Natural killer cell (primary cell): ENCODE measurements around the gene GALNT2. TPM values are rescaled to one million over a fixed set of nuclear protein-coding genes. Genes with fewer than 3 reads are reported as not detected.

Experiments used
- ATAC-seq, 3 donors: fragments of 150-1000 bp in 2 of 3; fragments of 200-7000 bp in 1 of 3; cut with Tn5 transposase; 1 replicate in 1 of 3; 2 replicates in 2 of 3; pipeline ENCODE4 v1.10.0; 2021; ENCODE audit warnings: mild to moderate bottlenecking in 2 of 3, moderate library complexity in 2 of 3
- DNase-seq, 2 donors: peaks; one replicate each; pipeline versions ENCODE4 v3.0.0 to v3.0.0-alpha.2; 2013 to 2021; ENCODE audit warnings: mixed read lengths in 1 of 2
- H3K27ac ChIP-seq: one replicate; pipeline ENCODE4 v1.5.1; 2013; ENCODE audit warnings: mild to moderate bottlenecking, low read length
- H3K27me3 ChIP-seq: one replicate; pipeline ENCODE4 v1.6.1; 2013; ENCODE audit warnings: low read length; ENCODE audit not compliant: control insufficient read depth, insufficient read depth
- H3K36me3 ChIP-seq: one replicate; pipeline ENCODE4 v1.6.1; 2013; ENCODE audit warnings: low read length; ENCODE audit not compliant: control insufficient read depth, insufficient read depth
- H3K4me1 ChIP-seq: one replicate; pipeline ENCODE4 v1.6.1; 2013; ENCODE audit warnings: low read length; ENCODE audit not compliant: control insufficient read depth, insufficient read depth
- H3K4me3 ChIP-seq: one replicate; pipeline ENCODE4 v1.5.1; 2013; ENCODE audit warnings: low read length
- H3K9me3 ChIP-seq: one replicate; pipeline ENCODE4 v1.6.1; 2013; ENCODE audit warnings: low read length; ENCODE audit not compliant: control insufficient read depth, insufficient read depth
- H3K27ac Mint-ChIP-seq, 2 donors: one replicate each; pipeline ENCODE4 v1.8.0; 2022; ENCODE audit warnings: mild to moderate bottlenecking in 2 of 2, mixed read lengths in 2 of 2, moderate library complexity in 1 of 2
- H3K27me3 Mint-ChIP-seq, 2 donors: one replicate each; pipeline ENCODE4 v1.8.0; 2022; ENCODE audit warnings: low read depth in 2 of 2, mixed read lengths in 2 of 2
- H3K36me3 Mint-ChIP-seq: one replicate; pipeline ENCODE4 v1.8.0; 2022; ENCODE audit warnings: mixed read lengths
- H3K4me1 Mint-ChIP-seq, 2 donors: one replicate each; pipeline ENCODE4 v1.8.0; 2022; ENCODE audit warnings: mixed read lengths in 2 of 2
- H3K4me3 Mint-ChIP-seq: one replicate; pipeline ENCODE4 v1.8.0; 2022; ENCODE audit warnings: mild to moderate bottlenecking, moderate library complexity, mixed read lengths
- H3K9me3 Mint-ChIP-seq, 2 donors: one replicate each; pipeline ENCODE4 v1.8.0; 2022; ENCODE audit warnings: mixed read lengths in 2 of 2
- WGBS: methylation state at CpG from one replicate; pipeline ENCODE4 v1.1.7; 2013; ENCODE audit warnings: missing lambda C conversion rate; ENCODE audit not compliant: insufficient coverage; 5-methylcytosine and 5-hydroxymethylcytosine counted together
- intact Hi-C: fragments of 100-400 bp; cut with micrococcal nuclease; formaldehyde crosslinking; loops from one replicate; pipeline ENCODE4 v1.14.2; 2022
- total RNA-seq, 4 donors: library from RNA; stranded (reverse); fragments of 120-200 nt in 1 of 4; gene quantifications; one replicate each; pipeline versions ENCODE4 v1.2.3 to v1.2.4, GENCODE V29; 2013 to 2022
- TF ChIP-seq, protein P1 (sequence below): fragments of 200-600 bp; IDR thresholded peaks from one replicate; pipeline ENCODE4 v1.8.0; 2022; ENCODE audit warnings: antibody characterized with exemption

The GALNT2 gene
- total RNA-seq, 3 donors from 2014 or later (not counting 1 experiment from before 2014, with no cell fraction given) = 31.2 to 53.6 (median 47.3) TPM

DNA sequence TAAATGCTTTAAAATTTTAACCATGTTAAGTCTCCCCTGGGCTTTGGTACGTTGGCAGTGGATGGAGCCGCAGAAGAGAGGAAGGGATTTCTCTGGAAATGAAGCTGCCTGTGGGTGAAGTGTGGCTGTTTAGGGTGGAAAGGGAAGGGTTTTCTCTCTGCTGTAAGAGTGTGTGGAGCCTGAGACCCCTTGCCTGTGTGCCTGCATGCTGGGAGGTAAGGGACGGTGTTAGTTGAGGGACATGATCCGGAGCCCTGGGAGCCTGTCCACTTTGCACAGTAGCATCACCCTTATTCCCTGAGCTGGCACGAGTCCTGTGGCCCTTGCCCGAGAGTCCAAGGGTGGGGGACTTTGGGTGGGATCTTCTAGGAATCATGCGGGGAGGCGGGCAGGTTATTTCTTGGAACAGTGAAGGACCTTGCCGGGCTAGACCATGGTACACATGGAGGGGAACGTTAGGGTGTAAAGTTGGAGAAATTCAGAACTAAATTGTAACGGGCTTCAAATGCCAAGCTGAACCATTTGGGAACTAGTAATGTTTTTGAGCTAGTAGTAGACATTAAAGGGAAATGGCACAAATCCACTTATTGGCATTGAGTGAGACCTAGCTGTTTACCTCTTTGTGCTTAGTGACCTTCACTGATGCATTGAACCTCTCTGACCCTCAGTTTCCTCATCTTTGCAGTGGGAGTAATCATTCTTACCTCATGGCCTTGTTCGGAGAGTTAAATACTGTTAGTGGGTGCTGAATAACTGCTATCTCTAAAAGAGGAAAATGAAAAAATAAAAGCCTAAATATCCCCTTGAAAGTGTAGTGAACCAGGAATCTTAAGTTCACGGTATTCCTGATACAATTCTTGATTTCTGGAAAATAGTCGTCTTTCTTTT is 3.5 kb downstream of the GALNT2 start:
- Histone ChIP-seq H3K27ac (no peak overlapping the region), H3K4me3 (no peak overlapping the region), H3K9me3 (no peaks in the 10 kb centered on the region), H3K36me3 (no peaks in the 10 kb centered on the region), H3K27me3 (no peaks in the 10 kb centered on the region), H3K4me1 (peaks cover 14% of the 10 kb centered on the region)
- peaks cover 43 to 50% of the 10 kb centered on the region in 2 donors for H3K4me1 Mint-ChIP-seq
- no peak for ATAC-seq
- TF ChIP-seq, protein P1, sequence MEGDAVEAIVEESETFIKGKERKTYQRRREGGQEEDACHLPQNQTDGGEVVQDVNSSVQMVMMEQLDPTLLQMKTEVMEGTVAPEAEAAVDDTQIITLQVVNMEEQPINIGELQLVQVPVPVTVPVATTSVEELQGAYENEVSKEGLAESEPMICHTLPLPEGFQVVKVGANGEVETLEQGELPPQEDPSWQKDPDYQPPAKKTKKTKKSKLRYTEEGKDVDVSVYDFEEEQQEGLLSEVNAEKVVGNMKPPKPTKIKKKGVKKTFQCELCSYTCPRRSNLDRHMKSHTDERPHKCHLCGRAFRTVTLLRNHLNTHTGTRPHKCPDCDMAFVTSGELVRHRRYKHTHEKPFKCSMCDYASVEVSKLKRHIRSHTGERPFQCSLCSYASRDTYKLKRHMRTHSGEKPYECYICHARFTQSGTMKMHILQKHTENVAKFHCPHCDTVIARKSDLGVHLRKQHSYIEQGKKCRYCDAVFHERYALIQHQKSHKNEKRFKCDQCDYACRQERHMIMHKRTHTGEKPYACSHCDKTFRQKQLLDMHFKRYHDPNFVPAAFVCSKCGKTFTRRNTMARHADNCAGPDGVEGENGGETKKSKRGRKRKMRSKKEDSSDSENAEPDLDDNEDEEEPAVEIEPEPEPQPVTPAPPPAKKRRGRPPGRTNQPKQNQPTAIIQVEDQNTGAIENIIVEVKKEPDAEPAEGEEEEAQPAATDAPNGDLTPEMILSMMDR = no peak
- no peaks in the 10 kb centered on the region for H3K27me3 Mint-ChIP-seq
- H3K9me3 Mint-ChIP-seq = no peaks in the 10 kb centered on the region
- DNase-seq = no peak
- no peak overlapping the region for H3K4me3 Mint-ChIP-seq
- 95% methylated on average over 13 of the region's 14 CpGs for WGBS
- no peak overlapping the region for H3K27ac Mint-ChIP-seq
- intact Hi-C loops = no loop called here
- no peaks in the 10 kb centered on the region for H3K36me3 Mint-ChIP-seq

DNA sequence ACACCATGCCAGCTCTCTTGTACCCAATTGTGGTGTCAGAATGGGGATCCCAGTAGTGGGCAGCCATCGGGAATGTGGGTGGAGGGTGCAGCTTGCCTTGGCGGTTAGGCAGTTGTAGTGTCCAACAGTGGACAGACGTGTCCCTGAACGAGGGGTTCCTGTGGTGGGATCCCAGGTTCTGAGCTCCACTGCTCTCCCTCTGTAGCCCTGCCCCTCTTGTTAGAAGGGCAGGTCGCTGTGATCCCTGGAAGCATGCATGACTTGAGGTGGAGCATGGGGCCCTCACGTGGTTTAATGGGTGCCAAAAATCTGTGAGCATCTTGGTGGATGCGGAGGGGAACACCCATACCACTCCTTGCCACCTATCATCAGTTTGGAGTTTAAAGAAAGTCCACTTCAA is 4.3 kb downstream of the GALNT2 start:
- Histone ChIP-seq H3K27me3 (no peaks in the 10 kb centered on the region), H3K4me3 (no peak overlapping the region), H3K9me3 (no peaks in the 10 kb centered on the region), H3K36me3 (no peaks in the 10 kb centered on the region), H3K27ac (no peak overlapping the region), H3K4me1 (peaks cover 13% of the 10 kb centered on the region)
- intact Hi-C loops = no loop called here
- TF ChIP-seq, protein P1 = no peak
- H3K4me1 Mint-ChIP-seq = peaks cover 44 to 54% of the 10 kb centered on the region in 2 donors
- no peaks in the 10 kb centered on the region for H3K36me3 Mint-ChIP-seq
- H3K4me3 Mint-ChIP-seq = no peak overlapping the region
- 90% methylated on average over 6 of the region's 7 CpGs for WGBS
- H3K27ac Mint-ChIP-seq = no peak overlapping the region
- no peaks in the 10 kb centered on the region for H3K27me3 Mint-ChIP-seq
- H3K9me3 Mint-ChIP-seq = no peaks in the 10 kb centered on the region
- ATAC-seq (no peak), DNase-seq (no peak)

DNA sequence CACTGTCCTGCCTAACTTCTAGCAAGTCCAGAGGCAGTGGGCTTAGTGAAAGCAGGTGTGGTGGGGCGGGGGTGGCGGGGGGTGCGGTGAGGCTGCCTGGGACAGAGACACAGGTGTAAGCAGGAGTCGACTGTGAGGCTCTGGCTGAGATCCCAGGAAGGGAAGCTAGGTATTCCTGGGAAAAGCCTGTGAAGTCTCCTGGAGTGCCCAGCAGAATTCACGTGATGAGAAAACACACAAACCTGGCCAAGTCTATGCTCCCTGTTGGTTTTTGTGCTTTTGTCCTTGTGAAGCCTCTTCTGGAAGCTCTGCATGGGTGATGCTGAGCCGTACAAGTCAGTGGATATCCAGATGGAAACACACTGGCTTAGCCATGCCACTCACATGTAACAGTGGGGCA is 5.3 kb downstream of the GALNT2 start:
- no peak for ATAC-seq
- TF ChIP-seq, protein P1 = no peak
- no peak for DNase-seq
- no peak overlapping the region for H3K4me3 Mint-ChIP-seq
- no peak overlapping the region for H3K27ac ChIP-seq
- H3K4me3 ChIP-seq = no peak overlapping the region
- no peak overlapping the region for H3K27ac Mint-ChIP-seq
- peaks cover 50 to 62% of the 10 kb centered on the region in 2 donors for H3K4me1 Mint-ChIP-seq
- no peaks in the 10 kb centered on the region for H3K36me3 Mint-ChIP-seq
- H3K9me3 Mint-ChIP-seq = no peaks in the 10 kb centered on the region
- H3K36me3 ChIP-seq = no peaks in the 10 kb centered on the region
- H3K9me3 ChIP-seq = no peaks in the 10 kb centered on the region
- H3K27me3 ChIP-seq = no peaks in the 10 kb centered on the region
- H3K27me3 Mint-ChIP-seq = no peaks in the 10 kb centered on the region
- intact Hi-C loops = no loop called here
- 86% methylated on average over 6 of the region's 6 CpGs for WGBS
- H3K4me1 ChIP-seq = peaks cover 10% of the 10 kb centered on the region
